B cell (primary cell): ENCODE data around the gene JPT2. TPM values are rescaled to one million over a fixed set of nuclear protein-coding genes. Genes with fewer than 3 reads are reported as not detected.
A peak's percentile ranks its signal among the peaks of the same experiment; 100 is the strongest.

Source experiments
- ATAC-seq: fragments of 200-7000 bp; cut with Tn5 transposase; one replicate; pipeline ENCODE4 v1.10.0; 2021; ENCODE audit warnings: low read depth, mild to moderate bottlenecking, moderate number of reproducible peaks, moderate library complexity
- CTCF ChIA-PET: fragments of 350-600 bp; sonication (Branson Sonifier 250); formaldehyde crosslinking; loops from one replicate; lab custom pipeline; 2021; ENCODE audit warnings: antibody characterized with exemption, inconsistent platforms; lab: Charles Lee
- POLR2A ChIA-PET: fragments of 350-600 bp; sonication (Branson Sonifier 250); formaldehyde crosslinking; loops from one replicate; lab custom pipeline; 2021; ENCODE audit warnings: antibody characterized with exemption; lab: Charles Lee
- DNase-seq: peaks from one replicate; pipeline ENCODE4 v3.0.0; 2013
- H2AFZ ChIP-seq: 2 replicates; pipeline ENCODE4 v1.6.1; 2012; ENCODE audit warnings: mild to moderate bottlenecking, low read depth, low read length; ENCODE audit not compliant: insufficient read depth, poor library complexity, severe bottlenecking
- H3K27ac ChIP-seq, 2 donors: 1 replicate in 1 of 2; 2 replicates in 1 of 2; pipeline ENCODE4 v1.5.1; 2012 to 2013; ENCODE audit warnings: low read length in 2 of 2, mild to moderate bottlenecking in 2 of 2, moderate library complexity in 1 of 2
- H3K27me3 ChIP-seq, 4 experiments: fragments of 200-600 bp in 1 of 4; sonication (generic) in 1 of 4; replicated peaks in 1 of 4; 1 replicate in 2 of 4; 2 replicates in 2 of 4; pipeline versions ENCODE4 v1.6.1 to v1.7.0; 2013 to 2016; ENCODE audit warnings: low read length in 3 of 4, mild to moderate bottlenecking in 2 of 4, mixed read lengths in 1 of 4, moderate library complexity in 1 of 4; ENCODE audit not compliant: insufficient read depth in 4 of 4, control insufficient read depth in 3 of 4; ENCODE audit errors: control extremely low read depth in 1 of 4
- H3K36me3 ChIP-seq, 2 experiments: replicated peaks in 1 of 2; 1 replicate in 1 of 2; 2 replicates in 1 of 2; pipeline versions ENCODE4 v1.6.1 to v1.7.1; 2013; ENCODE audit warnings: low read length in 1 of 2; ENCODE audit not compliant: insufficient read depth in 2 of 2, control insufficient read depth in 1 of 2; ENCODE audit errors: control extremely low read depth in 1 of 2, extremely low read depth in 1 of 2
- H3K4me1 ChIP-seq, 2 donors: fragments of 200-600 bp in 1 of 2; sonication (generic) in 1 of 2; 1 replicate in 1 of 2; 2 replicates in 1 of 2; pipeline versions ENCODE4 v1.5.1 to v1.6.1; 2013 to 2017; ENCODE audit warnings: low read length in 2 of 2; ENCODE audit not compliant: control insufficient read depth in 2 of 2, insufficient read depth in 2 of 2
- H3K4me2 ChIP-seq: replicated peaks from 2 replicates; pipeline ENCODE3; 2012; ENCODE audit warnings: mild to moderate bottlenecking, low read depth, low read length; ENCODE audit not compliant: poor library complexity, severe bottlenecking
- H3K4me3 ChIP-seq, 5 experiments: fragments of 200-600 bp in 1 of 5; sonication (generic) in 1 of 5; 1 replicate in 3 of 5; 2 replicates in 2 of 5; pipeline versions ENCODE4 v1.5.1 to v1.7.0; 2011 to 2016; ENCODE audit warnings: low read length in 4 of 5, mild to moderate bottlenecking in 4 of 5, low read depth in 2 of 5, control low read depth in 1 of 5, moderate library complexity in 1 of 5; ENCODE audit not compliant: insufficient read depth in 1 of 5; ENCODE audit errors: control extremely low read depth in 1 of 5, extremely low read depth in 1 of 5
- H3K79me2 ChIP-seq: fragments of 200-600 bp; sonication (generic); one replicate; pipeline ENCODE4 v1.6.0; 2016; ENCODE audit warnings: low read length; ENCODE audit not compliant: control insufficient read depth, insufficient read depth
- H3K9ac ChIP-seq: fragments of 200-600 bp; sonication (generic); 2 replicates; pipeline ENCODE4 v1.6.1; 2017; ENCODE audit warnings: mild to moderate bottlenecking, low read length, moderate library complexity
- H3K9me3 ChIP-seq, 3 donors: one replicate each; pipeline versions ENCODE4 v1.6.1 to v1.7.1; 2013; ENCODE audit warnings: low read length in 2 of 3; ENCODE audit not compliant: control insufficient read depth in 2 of 3, insufficient read depth in 1 of 3; ENCODE audit errors: control extremely low read depth in 1 of 3
- H4K20me1 ChIP-seq: 2 replicates; pipeline ENCODE4 v1.6.0; 2012; ENCODE audit warnings: mild to moderate bottlenecking, low read length; ENCODE audit not compliant: insufficient read depth, control insufficient read depth, poor library complexity, severe bottlenecking
- H3K27ac Mint-ChIP-seq: one replicate; pipeline ENCODE4 v1.8.0; 2021; ENCODE audit warnings: mixed read lengths
- H3K27me3 Mint-ChIP-seq: one replicate; pipeline ENCODE4 v1.8.0; 2021; ENCODE audit warnings: mixed read lengths
- H3K4me1 Mint-ChIP-seq: one replicate; pipeline ENCODE4 v1.8.0; 2021; ENCODE audit warnings: mixed read lengths
- H3K4me3 Mint-ChIP-seq: one replicate; pipeline ENCODE4 v1.8.0; 2021; ENCODE audit warnings: mixed read lengths
- H3K9me3 Mint-ChIP-seq: one replicate; pipeline ENCODE4 v1.8.0; 2022; ENCODE audit warnings: mixed read lengths; ENCODE audit not compliant: insufficient read depth
- CTCF ChIP-seq: fragments of 200-600 bp; IDR thresholded peaks from one replicate; pipeline ENCODE4 v1.8.0; 2022; ENCODE audit warnings: antibody characterized with exemption, mild to moderate bottlenecking
- EZH2 ChIP-seq: IDR thresholded peaks from 2 replicates; pipeline ENCODE4 v1.6.1; 2012; ENCODE audit warnings: borderline replicate concordance, low read depth, mild to moderate bottlenecking, moderate library complexity, low read length; ENCODE audit not compliant: insufficient read depth, poor library complexity, severe bottlenecking
- WGBS: methylation state at CpG from one replicate; pipeline ENCODE4 v1.1.5; 2013; ENCODE audit warnings: missing lambda C conversion rate; ENCODE audit not compliant: insufficient coverage; 5-methylcytosine and 5-hydroxymethylcytosine counted together
- intact Hi-C: fragments of 100-400 bp; cut with micrococcal nuclease; formaldehyde crosslinking; loops from one replicate; pipeline ENCODE4 v1.10.0; 2022
- polyA plus RNA-seq: library from polyadenylated mRNA; depleted of rRNA; stranded (reverse); fragments of >200 nt; gene quantifications from 2 replicates; pipeline ENCODE4 v1.2.3, GENCODE V29; 2012
- total RNA-seq, 2 donors: library from RNA; stranded (reverse); fragments of 120-200 nt in 1 of 2; gene quantifications; 1 replicate in 1 of 2; 2 replicates in 1 of 2; pipeline versions ENCODE4 v1.2.3 to v1.2.4, GENCODE V29; 2013 to 2022

Gene JPT2
- total and polyA plus RNA-seq, 2 donors (not counting 1 experiment from before 2014, with no cell fraction given): 10.7 to 45.7 TPM

- Histone ChIP-seq H2AFZ (no peak overlapping the region), H3K36me3 (peaks cover 2 to 66% of the 10 kb centered on the region in 2 experiments), H3K27ac (no peak overlapping the region), H3K27me3 (no peaks in the 10 kb centered on the region), H3K4me2 (no peak overlapping the region), H3K9ac (no peak overlapping the region), H4K20me1 (peaks cover 6% of the 10 kb centered on the region), H3K4me3 (no peak overlapping the region), H3K4me1 (no peaks in the 10 kb centered on the region), H3K79me2 (peaks cover 36% of the 10 kb centered on the region), H3K9me3 (no peaks in the 10 kb centered on the region)
- intact Hi-C loops: no loop called here
- peak overlapping the region; percentile 63 for H3K27ac Mint-ChIP-seq
- H3K4me3 Mint-ChIP-seq: no peak overlapping the region
- ChIA-PET CTCF (no interaction called here), POLR2A (no interaction called here)
- TF ChIP-seq CTCF (no peak), EZH2 (no peak)
- H3K4me1 Mint-ChIP-seq: peaks cover 6% of the 10 kb centered on the region
- 81% methylated on average over 30 of the region's 32 CpGs for WGBS
- ATAC-seq (no peak), DNase-seq (no peak)
- no peaks in the 10 kb centered on the region for H3K27me3 Mint-ChIP-seq
- H3K9me3 Mint-ChIP-seq: no peaks in the 10 kb centered on the region
Measured at GRCh38 chr16:1654505-1655268, 23.4 kb upstream of the JPT2 start.

- DNase-seq (no peak), ATAC-seq (no peak)
- H2AFZ ChIP-seq: no peak overlapping the region
- H3K4me1 ChIP-seq: no peaks in the 10 kb centered on the region
- ChIA-PET CTCF (no interaction called here), POLR2A (no interaction called here)
- no peak overlapping the region for H3K27ac ChIP-seq
- no peak overlapping the region for H3K9ac ChIP-seq
- H3K4me2 ChIP-seq: no peak overlapping the region
- no peaks in the 10 kb centered on the region for H3K9me3 ChIP-seq
- H3K4me1 Mint-ChIP-seq: peaks cover 3% of the 10 kb centered on the region
- peaks cover 36% of the 10 kb centered on the region for H3K79me2 ChIP-seq
- TF ChIP-seq EZH2: no peak
- no peak for TF ChIP-seq CTCF
- H3K27me3 ChIP-seq: no peaks in the 10 kb centered on the region
- peaks cover 2 to 70% of the 10 kb centered on the region in 2 experiments for H3K36me3 ChIP-seq
- no peak overlapping the region for H3K27ac Mint-ChIP-seq
- intact Hi-C loops: no loop called here
- no peak overlapping the region for H3K4me3 ChIP-seq
- no peak overlapping the region for H3K4me3 Mint-ChIP-seq
- WGBS: 90% methylated on average over 16 of the region's 16 CpGs
- H3K27me3 Mint-ChIP-seq: no peaks in the 10 kb centered on the region
- H4K20me1 ChIP-seq: peaks cover 6% of the 10 kb centered on the region
- H3K9me3 Mint-ChIP-seq: no peaks in the 10 kb centered on the region
Measured at GRCh38 chr16:1655269-1655807, 22.7 kb upstream of the JPT2 start.
